HG02571 (cell line): Measurements from ENCODE around the gene AP5B1.
"Not testable (repeated sequence)": the region's sequence is repeated elsewhere in the genome, so short reads cannot be mapped to it uniquely, and the experiment has no call there.

Source experiments
- ATAC-seq: cut with Tn5 transposase; IDR thresholded peaks from one replicate; pipeline ENCODE4 v1.9.1; 2021; ENCODE audit warnings: mild to moderate bottlenecking, moderate library complexity; ENCODE audit not compliant: unreplicated experiment

The AP5B1 gene

GRCh38 chr11:65771589-65772112 lies 9.1 kb downstream of the AP5B1 start:
- ATAC-seq: no peak

GRCh38 chr11:65770951-65771567 lies 9.7 kb downstream of the AP5B1 start:
- no peak for ATAC-seq

GRCh38 chr11:65767806-65768205 lies 13.0 kb downstream of the AP5B1 start:
- not testable (repeated sequence) for ATAC-seq

GRCh38 chr11:65767406-65767805 lies 13.4 kb downstream of the AP5B1 start:
- no peak for ATAC-seq

- ATAC-seq: no peak
Observed at GRCh38 chr11:65766535-65766934, 14.2 kb downstream of the AP5B1 start.

- no peak for ATAC-seq
Observed at GRCh38 chr11:65764434-65764833, 16.3 kb downstream of the AP5B1 start.

- ATAC-seq: not testable (repeated sequence)
Observed at GRCh38 chr11:65762816-65763215, 18.0 kb downstream of the AP5B1 start.

GRCh38 chr11:65762169-65762568 lies 18.6 kb downstream of the AP5B1 start:
- not testable (repeated sequence) for ATAC-seq

GRCh38 chr11:65745049-65745448 lies 35.7 kb downstream of the AP5B1 start:
- no peak for ATAC-seq

GRCh38 chr11:65744699-65745042 lies 36.1 kb downstream of the AP5B1 start:
- ATAC-seq: no peak

- no peak for ATAC-seq
Observed at GRCh38 chr11:65744026-65744698, 36.6 kb downstream of the AP5B1 start.

- ATAC-seq: no peak
Observed at GRCh38 chr11:65743681-65744025, 37.1 kb downstream of the AP5B1 start.

- no peak for ATAC-seq
Observed at GRCh38 chr11:65742353-65742752, 38.4 kb downstream of the AP5B1 start.

GRCh38 chr11:65741185-65741584 lies 39.6 kb downstream of the AP5B1 start:
- ATAC-seq: no peak

- ATAC-seq: no peak
Observed at GRCh38 chr11:65739022-65739421, 41.8 kb downstream of the AP5B1 start.

- ATAC-seq: no peak
Observed at GRCh38 chr11:65736810-65737209, 44.0 kb downstream of the AP5B1 start.

GRCh38 chr11:65735111-65735510 lies 45.7 kb downstream of the AP5B1 start:
- not testable (repeated sequence) for ATAC-seq

- ATAC-seq: no peak
Observed at GRCh38 chr11:65730461-65730860, 50.3 kb downstream of the AP5B1 start.

- no peak for ATAC-seq
Observed at GRCh38 chr11:65727865-65728264, 52.9 kb downstream of the AP5B1 start.

- ATAC-seq: no peak
Observed at GRCh38 chr11:65726660-65727059, 54.1 kb downstream of the AP5B1 start.
